Mesodermal cell (in vitro differentiated cells): Measurements from ENCODE around the gene CORO2B.

Experiments
- H3K27ac ChIP-seq: 2 replicates; pipeline ENCODE4 v1.7.0; 2013; ENCODE audit warnings: mild to moderate bottlenecking, low read depth, low read length, moderate library complexity; ENCODE audit not compliant: severe bottlenecking
- H3K36me3 ChIP-seq: 2 replicates; pipeline ENCODE4 v1.7.1; 2013; ENCODE audit warnings: mild to moderate bottlenecking, low read length, moderate library complexity; ENCODE audit not compliant: control insufficient read depth, insufficient read depth
- H3K4me1 ChIP-seq: one replicate; pipeline ENCODE4 v1.7.1; 2013; ENCODE audit warnings: mild to moderate bottlenecking, low read length; ENCODE audit not compliant: insufficient read depth, control insufficient read depth, poor library complexity, severe bottlenecking
- H3K4me3 ChIP-seq: 2 replicates; pipeline ENCODE4 v1.7.0; 2013; ENCODE audit warnings: low read length, control low read depth, mild to moderate bottlenecking; ENCODE audit not compliant: insufficient read depth, poor library complexity, severe bottlenecking; ENCODE audit errors: extremely low read depth
- H3K9me3 ChIP-seq: 2 replicates; pipeline ENCODE4 v1.7.1; 2013; ENCODE audit warnings: mild to moderate bottlenecking, low read length, moderate library complexity; ENCODE audit not compliant: control insufficient read depth
- WGBS, 2 experiments: methylation state at CpG; one replicate each; pipeline ENCODE4 v1.1.5; 2013; ENCODE audit warnings: missing lambda C conversion rate in 2 of 2; ENCODE audit not compliant: insufficient coverage in 2 of 2; 5-methylcytosine and 5-hydroxymethylcytosine counted together

The CORO2B gene

GRCh38 chr15:68775236-68775577 is 196.4 kb downstream of the CORO2B start:
- H3K27ac ChIP-seq, result no peak overlapping the region
- H3K36me3 ChIP-seq, result peaks cover 24% of the 10 kb centered on the region
- WGBS, 2 experiments, result 88 to 100% methylated on average over 2 to 3 of the region's 3 CpGs
- H3K4me3 ChIP-seq, result no peak overlapping the region
- H3K4me1 ChIP-seq, result no peaks in the 10 kb centered on the region
- peaks cover 10% of the 10 kb centered on the region for H3K9me3 ChIP-seq

GRCh38 chr15:68775671-68776476 is 197.1 kb downstream of the CORO2B start:
- Histone ChIP-seq H3K4me3 (no peak overlapping the region), H3K4me1 (no peaks in the 10 kb centered on the region), H3K27ac (no peak overlapping the region), H3K36me3 (peaks cover 31% of the 10 kb centered on the region), H3K9me3 (peaks cover 10% of the 10 kb centered on the region)
- WGBS, 2 experiments, result 95 to 98% methylated on average over 7 of the region's 8 CpGs

- peaks cover 38% of the 10 kb centered on the region for H3K36me3 ChIP-seq
- peaks cover 10% of the 10 kb centered on the region for H3K9me3 ChIP-seq
- H3K4me3 ChIP-seq, result no peak overlapping the region
- 98% methylated on average over 7 of the region's 10 CpGs for WGBS, 2 experiments
- no peak overlapping the region for H3K27ac ChIP-seq
- no peaks in the 10 kb centered on the region for H3K4me1 ChIP-seq
Observed at GRCh38 chr15:68776477-68777270, 197.9 kb downstream of the CORO2B start.
